Mucosa of stomach (tissue), 1 donor: ENCODE data around the gene TMEM11.

Experiments
- H3K27me3 ChIP-seq: one replicate; pipeline ENCODE4 v1.7.0; 2013; ENCODE audit warnings: mild to moderate bottlenecking, low read length; ENCODE audit not compliant: control insufficient read depth, insufficient read depth
- H3K36me3 ChIP-seq: one replicate; pipeline ENCODE4 v1.7.0; 2013; ENCODE audit warnings: low read length; ENCODE audit not compliant: control insufficient read depth, insufficient read depth
- H3K4me1 ChIP-seq: one replicate; pipeline ENCODE4 v1.7.0; 2013; ENCODE audit warnings: mild to moderate bottlenecking, low read length; ENCODE audit not compliant: control insufficient read depth, insufficient read depth
- H3K4me3 ChIP-seq: one replicate; pipeline ENCODE4 v1.7.0; 2013; ENCODE audit warnings: low read length
- H3K9ac ChIP-seq: one replicate; pipeline ENCODE4 v1.7.0; 2013; ENCODE audit warnings: mild to moderate bottlenecking, low read length, moderate library complexity
- H3K9me3 ChIP-seq: one replicate; pipeline ENCODE4 v1.7.0; 2013; ENCODE audit warnings: mild to moderate bottlenecking, low read length, moderate library complexity; ENCODE audit not compliant: control insufficient read depth
- donor health status: Pancreatic carcinoma.

Gene TMEM11

GRCh38 chr17:21214015-21214776, at the start of gene TMEM11:
TSS of gene TMEM11 (minus strand) at chr17:21214161. CDS start at chr17:21214152, 9 bp downstream.
- H3K4me1 ChIP-seq = peaks cover 38% of the 10 kb centered on the region
- H3K9ac ChIP-seq = peak within 1 kb of the TSS; percentile 95
- no peaks in the 10 kb centered on the region for H3K9me3 ChIP-seq
- H3K4me3 ChIP-seq = peak within 1 kb of the TSS; percentile 85
- H3K36me3 ChIP-seq = peaks cover 4% of the 10 kb centered on the region
- no peaks in the 10 kb centered on the region for H3K27me3 ChIP-seq

- Histone ChIP-seq H3K9ac (no peak overlapping the region), H3K36me3 (no peaks in the 10 kb centered on the region)
Measured at GRCh38 chr17:21263376-21263775, 49.4 kb upstream of the TMEM11 start.

GRCh38 chr17:21262259-21262993, 48.5 kb upstream of the TMEM11 start:
- Histone ChIP-seq H3K4me3 (no peak overlapping the region), H3K36me3 (no peaks in the 10 kb centered on the region), H3K9ac (no peak overlapping the region), H3K27me3 (no peaks in the 10 kb centered on the region), H3K4me1 (no peaks in the 10 kb centered on the region), H3K9me3 (no peaks in the 10 kb centered on the region)

More at GRCh38 chr17:21263376-21263775, 49.4 kb upstream of the TMEM11 start:
- H3K9me3 ChIP-seq = no peaks in the 10 kb centered on the region
- H3K4me1 ChIP-seq = no peaks in the 10 kb centered on the region
- H3K27me3 ChIP-seq = no peaks in the 10 kb centered on the region
- H3K4me3 ChIP-seq = no peak overlapping the region

GRCh38 chr17:21258593-21258992, 44.6 kb upstream of the TMEM11 start:
- H3K4me1 ChIP-seq = peaks cover 4% of the 10 kb centered on the region
- H3K36me3 ChIP-seq = no peaks in the 10 kb centered on the region
- no peaks in the 10 kb centered on the region for H3K9me3 ChIP-seq
- H3K27me3 ChIP-seq = no peaks in the 10 kb centered on the region
- H3K9ac ChIP-seq = no peak overlapping the region
- H3K4me3 ChIP-seq = no peak overlapping the region

- Histone ChIP-seq H3K4me1 (peaks cover 12% of the 10 kb centered on the region), H3K9ac (no peak overlapping the region), H3K4me3 (peak overlapping the region; percentile 14), H3K9me3 (no peaks in the 10 kb centered on the region), H3K27me3 (no peaks in the 10 kb centered on the region), H3K36me3 (no peaks in the 10 kb centered on the region)
Measured at GRCh38 chr17:21253646-21254441, 39.9 kb upstream of the TMEM11 start.

- Histone ChIP-seq H3K9me3 (no peaks in the 10 kb centered on the region), H3K36me3 (no peaks in the 10 kb centered on the region), H3K9ac (peak within 1 kb of the TSS; percentile 64), H3K4me3 (peak within 1 kb of the TSS; percentile 32), H3K4me1 (peaks cover 12% of the 10 kb centered on the region), H3K27me3 (no peaks in the 10 kb centered on the region)
Measured at GRCh38 chr17:21252796-21253645, 39.1 kb upstream of the TMEM11 start, which contains the start of gene NATD1. TSS of gene NATD1 (minus strand) at chr17:21253410. CDS start at chr17:21253264, 146 bp downstream.

GRCh38 chr17:21252289-21252795, 38.4 kb upstream of the TMEM11 start:
- Histone ChIP-seq H3K4me1 (peaks cover 12% of the 10 kb centered on the region), H3K9ac (peak overlapping the region; percentile 64), H3K36me3 (no peaks in the 10 kb centered on the region), H3K9me3 (no peaks in the 10 kb centered on the region), H3K4me3 (peak overlapping the region; percentile 32), H3K27me3 (no peaks in the 10 kb centered on the region)

- Histone ChIP-seq H3K4me3 (no peak overlapping the region), H3K9me3 (no peaks in the 10 kb centered on the region), H3K27me3 (no peaks in the 10 kb centered on the region), H3K4me1 (peaks cover 12% of the 10 kb centered on the region), H3K36me3 (no peaks in the 10 kb centered on the region), H3K9ac (no peak overlapping the region)
Measured at GRCh38 chr17:21251337-21252010, 37.5 kb upstream of the TMEM11 start.

- Histone ChIP-seq H3K27me3 (no peaks in the 10 kb centered on the region), H3K9me3 (no peaks in the 10 kb centered on the region), H3K9ac (no peak overlapping the region), H3K4me3 (no peak overlapping the region), H3K36me3 (no peaks in the 10 kb centered on the region), H3K4me1 (peaks cover 12% of the 10 kb centered on the region)
Measured at GRCh38 chr17:21250854-21251253, 36.9 kb upstream of the TMEM11 start.

GRCh38 chr17:21249920-21250703, 36.2 kb upstream of the TMEM11 start:
- Histone ChIP-seq H3K4me3 (no peak overlapping the region), H3K9ac (no peak overlapping the region), H3K4me1 (peaks cover 12% of the 10 kb centered on the region), H3K9me3 (no peaks in the 10 kb centered on the region), H3K27me3 (no peaks in the 10 kb centered on the region), H3K36me3 (no peaks in the 10 kb centered on the region)
